ENCODE data around the gene CHST5. TPM values are rescaled to one million over a fixed set of nuclear protein-coding genes. Genes with fewer than 3 reads are reported as not detected.
A peak's percentile ranks its signal among the peaks of the same experiment; 100 is the strongest.

The CHST5 gene
- total and polyA plus RNA-seq, 2 of the 8 experiments (the other 6 are each of a cell fraction or from before 2014, with no cell fraction given): 0.13 to 0.23 TPM

DNA sequence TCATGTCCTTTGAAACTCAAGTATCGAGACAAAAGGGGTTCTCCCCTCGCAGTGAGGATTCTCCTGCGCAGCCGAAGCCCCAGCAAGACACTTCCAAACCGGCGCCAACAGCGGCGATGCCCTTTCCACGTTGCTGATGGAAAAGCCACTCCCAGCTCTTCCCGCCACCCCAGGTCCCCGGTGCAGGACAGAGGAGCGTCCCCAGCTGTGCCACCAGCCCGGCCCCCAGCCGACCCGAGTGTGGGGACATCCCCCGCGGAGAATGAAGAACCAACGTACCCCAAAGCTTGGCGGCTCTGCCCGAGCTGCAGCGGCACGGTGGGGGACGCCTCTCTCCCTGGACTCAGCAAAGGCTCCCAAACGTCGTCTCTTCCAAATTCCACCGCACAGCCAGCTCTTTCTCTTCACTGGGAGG, 41.2 kb downstream of the CHST5 start:
- Histone ChIP-seq H2BK5ac (ENCODE audit: low read depth, low read length) (no peak overlapping the region), H3K4me3 (ENCODE audit: extremely low read depth in 1 of 4, insufficient read depth in 2 of 4, low read depth in 3 of 4, low read length in 4 of 4) (peak overlapping the region; percentile 66 to 87 (median 78)), H2AK5ac (ENCODE audit: low read depth, low read length) (no peak overlapping the region), H2AFZ (ENCODE audit: low read length) (peak overlapping the region; percentile 41), H3K4me1 (replicated peaks in 1 of 4; ENCODE audit: control insufficient read depth in 3 of 4, insufficient read depth in 4 of 4, low read length in 3 of 4) (peaks cover 0 to 6% (median under 1%) of the 10 kb centered on the region in 4 experiments; a peak in 3 of 7 replicates), H3K14ac (ENCODE audit: insufficient read length) (no peak overlapping the region), H2BK20ac (ENCODE audit: low read length) (no peak overlapping the region), H3K23ac (ENCODE audit: insufficient read length) (no peak overlapping the region), H4K8ac (ENCODE audit: extremely low read depth, insufficient read depth, low read length) (peak overlapping the region; percentile 90), H2BK120ac (replicated peaks; ENCODE audit: low read depth, low read length) (no peak overlapping the region), H3K4ac (replicated peaks; ENCODE audit: insufficient read length, low read depth, low read length) (no peak overlapping the region), H3K9ac (replicated peaks in 1 of 4; ENCODE audit: extremely low read depth in 1 of 4, low read depth in 3 of 4, low read length in 3 of 4) (peak overlapping the region; percentile 70 to 80 (median 72)), H4K5ac (ENCODE audit: insufficient read length, low read depth, low read length) (peak overlapping the region; percentile 15), H3K9me3 (ENCODE audit: insufficient read depth in 2 of 2, low read depth in 1 of 2, low read length in 1 of 2) (no peaks in the 10 kb centered on the region), H3K79me2 (ENCODE audit: control insufficient read depth in 1 of 2, insufficient read depth in 2 of 2, low read length in 2 of 2) (peaks cover 0 to 3% of the 10 kb centered on the region in 2 experiments; a peak in 1 of 4 replicates), H3K4me2 (ENCODE audit: insufficient read depth in 1 of 2, low read depth in 2 of 2, low read length in 2 of 2) (peak overlapping the region; percentile 72 to 84), H3K27ac (ENCODE audit: low read depth, low read length) (peak overlapping the region; percentile 25; the same call in 1 of the 2 replicates), H3K18ac (ENCODE audit: extremely low read depth, low read length) (peak overlapping the region; percentile 88), H2BK12ac (ENCODE audit: low read depth, low read length) (peak overlapping the region; percentile 84), H3K27me3 (replicated peaks in 1 of 4; ENCODE audit: control insufficient read depth in 3 of 4, extremely low read depth in 1 of 4, insufficient read depth in 3 of 4, low read length in 3 of 4) (0 out of 7 replicates have a peak, but pooled peaks cover 0 to 2% (median 0%) of the 10 kb centered on the region in 4 experiments), H2BK15ac (ENCODE audit: low read length) (no peak overlapping the region), H3K79me1 (ENCODE audit: low read depth, low read length) (peaks cover 3% of the 10 kb centered on the region; the same call in 1 of the 2 replicates), H4K91ac (replicated peaks; ENCODE audit: insufficient read length, low read length) (peak overlapping the region; percentile 56), H4K20me1 (replicated peaks in 1 of 2; ENCODE audit: control insufficient read depth in 1 of 2, insufficient read depth in 2 of 2, low read length in 2 of 2) (peaks cover 0 to 5% of the 10 kb centered on the region in 2 experiments), H3K36me3 (ENCODE audit: control insufficient read depth in 2 of 4, insufficient read depth in 4 of 4, low read length in 3 of 4) (no peaks in the 10 kb centered on the region), H3K56ac (replicated peaks; ENCODE audit: insufficient read length, low read depth, low read length) (peak overlapping the region; percentile 26), H3K23me2 (ENCODE audit: low read depth, low read length) (peaks cover 6% of the 10 kb centered on the region; the same call in 1 of the 2 replicates)
- 3% methylated on average over 26 of the region's 26 CpGs; no CpG with 5 or more reads in 1 of the 2 experiments for WGBS, 2 experiments (ENCODE audit: extremely low coverage in 1 of 2, insufficient coverage in 1 of 2, insufficient read length in 1 of 2, insufficient replicate concordance in 2 of 2, low coverage in 1 of 2, low lambda C conversion rate in 2 of 2, missing lambda C conversion rate in 1 of 2)
- FAIRE-seq (no peak), DNase-seq (ENCODE audit: low read depth in 1 of 2, low spot score in 2 of 2) (no peak)
- no peak for TF ChIP-seq JUN (IDR thresholded peaks at IDR 0.05; ENCODE audit: low read depth, low read length)
- TF ChIP-seq, protein P1, sequence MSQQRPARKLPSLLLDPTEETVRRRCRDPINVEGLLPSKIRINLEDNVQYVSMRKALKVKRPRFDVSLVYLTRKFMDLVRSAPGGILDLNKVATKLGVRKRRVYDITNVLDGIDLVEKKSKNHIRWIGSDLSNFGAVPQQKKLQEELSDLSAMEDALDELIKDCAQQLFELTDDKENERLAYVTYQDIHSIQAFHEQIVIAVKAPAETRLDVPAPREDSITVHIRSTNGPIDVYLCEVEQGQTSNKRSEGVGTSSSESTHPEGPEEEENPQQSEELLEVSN (IDR thresholded peaks at IDR 0.05): peak; percentile 67
- TF ChIP-seq GTF2F1 (IDR thresholded peaks at IDR 0.05; ENCODE audit: borderline replicate concordance, low read depth, low read length): no peak; the same call in 1 of the 2 replicates
- 0 out of 4 replicates have a peak, but pooled peaks of 1 of the 2 experiments have one; percentile 26 for TF ChIP-seq HDAC2 (IDR thresholded peaks at IDR 0.05; ENCODE audit: borderline replicate concordance in 1 of 2, low read depth in 2 of 2, low read length in 2 of 2)
- no peak for TF ChIP-seq SP2 (IDR thresholded peaks at IDR 0.05; ENCODE audit: low read length)
- 0 out of 2 replicates have a peak, but pooled peaks have one; percentile 14 for TF ChIP-seq POLR2AphosphoS5 (IDR thresholded peaks at IDR 0.05; ENCODE audit: low read depth, low read length)
- TF ChIP-seq NRF1 (IDR thresholded peaks at IDR 0.05; ENCODE audit: low read depth, low read length): no peak
- ChIA-PET POLR2A (ENCODE audit: partially characterized antibody) (interaction anchor here (0.8 to 3.8 kb wide), 23 partner anchors 8 to 191 kb away, joined by 3 to 73 read pairs (median 4); partner anchors contain the start of genes CFDP1, TMEM170A and TMEM231), CTCF (ENCODE audit: partially characterized antibody) (interaction anchor here (0.8 to 5.6 kb wide), 12 partner anchors 9 to 93 kb away, joined by 3 to 56 read pairs (median 4); partner anchors contain the start of gene TMEM170A)

Measured in H1 (cell line).